Loucy (cell line): ENCODE data around the gene ANAPC4.

Source experiments
- EZH2phosphoT487 ChIP-seq: fragments of 200-600 bp; IDR thresholded peaks from 2 replicates; pipeline ENCODE4 v1.6.1; 2018; ENCODE audit warnings: antibody characterized with exemption, mild to moderate bottlenecking, moderate library complexity, borderline replicate concordance
- TF ChIP-seq, protein P1 (sequence below): fragments of 200-600 bp; sonication (generic); conservative IDR thresholded peaks from 2 replicates; pipeline ENCODE4 v1.5.1; 2014; ENCODE audit warnings: mild to moderate bottlenecking, antibody characterized with exemption, low read length

DNA sequence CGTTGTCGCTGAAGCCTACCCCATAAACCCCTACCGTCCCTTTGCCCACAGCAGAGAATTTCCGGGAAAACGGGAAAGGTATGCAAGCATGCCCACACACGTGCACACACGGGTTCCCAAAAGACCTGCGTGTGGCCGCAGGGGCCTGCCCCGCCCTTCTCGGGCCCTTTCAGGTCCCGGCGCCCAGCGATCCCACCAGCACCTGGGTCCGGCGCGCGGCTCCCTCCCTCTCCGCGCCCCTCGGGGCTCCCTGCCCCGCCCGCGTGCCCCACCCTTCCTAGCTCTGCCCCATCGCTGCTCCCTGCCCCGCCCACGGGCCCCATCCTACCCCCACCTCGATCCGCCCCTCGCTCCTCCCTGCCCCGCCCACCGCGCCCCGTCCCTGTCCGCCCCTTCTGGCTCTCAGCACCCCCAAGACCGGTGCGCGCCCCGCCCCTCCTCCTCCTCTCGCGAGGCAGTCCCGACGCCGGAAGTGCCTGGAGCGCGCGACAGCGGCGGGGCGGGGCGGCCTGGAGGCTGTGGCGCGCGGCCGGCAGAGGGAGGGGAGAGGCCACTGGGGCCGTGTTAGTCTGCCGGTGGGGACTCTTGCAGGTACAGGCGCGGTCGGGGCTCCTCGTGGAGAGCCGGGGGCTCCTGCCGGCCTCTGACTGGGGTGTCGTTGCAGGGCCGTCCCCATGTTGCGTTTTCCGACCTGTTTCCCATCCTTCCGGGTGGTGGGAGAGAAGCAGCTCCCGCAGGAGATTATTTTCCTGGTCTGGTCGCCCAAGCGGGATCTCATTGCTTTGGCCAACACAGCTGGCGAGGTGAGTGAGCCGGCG, at the start of gene ANAPC4:
- TF ChIP-seq, protein P1, sequence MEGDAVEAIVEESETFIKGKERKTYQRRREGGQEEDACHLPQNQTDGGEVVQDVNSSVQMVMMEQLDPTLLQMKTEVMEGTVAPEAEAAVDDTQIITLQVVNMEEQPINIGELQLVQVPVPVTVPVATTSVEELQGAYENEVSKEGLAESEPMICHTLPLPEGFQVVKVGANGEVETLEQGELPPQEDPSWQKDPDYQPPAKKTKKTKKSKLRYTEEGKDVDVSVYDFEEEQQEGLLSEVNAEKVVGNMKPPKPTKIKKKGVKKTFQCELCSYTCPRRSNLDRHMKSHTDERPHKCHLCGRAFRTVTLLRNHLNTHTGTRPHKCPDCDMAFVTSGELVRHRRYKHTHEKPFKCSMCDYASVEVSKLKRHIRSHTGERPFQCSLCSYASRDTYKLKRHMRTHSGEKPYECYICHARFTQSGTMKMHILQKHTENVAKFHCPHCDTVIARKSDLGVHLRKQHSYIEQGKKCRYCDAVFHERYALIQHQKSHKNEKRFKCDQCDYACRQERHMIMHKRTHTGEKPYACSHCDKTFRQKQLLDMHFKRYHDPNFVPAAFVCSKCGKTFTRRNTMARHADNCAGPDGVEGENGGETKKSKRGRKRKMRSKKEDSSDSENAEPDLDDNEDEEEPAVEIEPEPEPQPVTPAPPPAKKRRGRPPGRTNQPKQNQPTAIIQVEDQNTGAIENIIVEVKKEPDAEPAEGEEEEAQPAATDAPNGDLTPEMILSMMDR, result no peak
- TF ChIP-seq EZH2phosphoT487, result no peak
